Measurements from ENCODE around the gene FBN1. TPM values are rescaled to one million over a fixed set of nuclear protein-coding genes. Genes with fewer than 3 reads are reported as not detected.

The FBN1 gene
- total RNA-seq, 4 donors from 2014 or later, result 17.6 to 106 (median 31.2) TPM

DNA sequence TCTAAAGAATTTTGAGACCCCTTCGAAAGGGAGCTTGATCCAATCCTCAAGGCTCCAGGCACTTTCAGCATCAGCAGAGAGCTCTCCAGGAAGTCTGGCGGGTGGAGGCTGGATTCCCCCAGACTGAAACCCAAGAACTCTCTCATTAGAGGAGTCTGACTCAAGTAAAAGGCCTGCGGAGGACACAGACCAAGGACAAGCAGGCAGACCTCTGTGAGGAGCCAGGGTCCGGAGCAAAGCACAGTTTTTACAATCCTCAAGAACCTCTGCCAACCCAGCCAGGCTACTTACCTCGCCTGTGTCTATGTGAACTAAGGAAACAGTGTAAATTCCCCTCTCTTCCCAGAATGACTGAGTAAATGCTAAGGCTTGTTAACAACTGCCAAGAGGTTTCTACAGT lies 86.2 kb downstream of the FBN1 start:
- intact Hi-C loops (cut with DNase I; ENCODE audit: low total_unique reads) (no loop called here), in situ Hi-C loops (cut with MboI; ENCODE audit: low pct_ligation_motif_present in 1 of 4, low pct_unique_long_range_greater_than_20kb in 1 of 4, low sequenced_read_pairs in 3 of 4) (no loop called here)
- no peaks in the 10 kb centered on the region for H3K27me3 ChIP-seq
- H3K9me3 ChIP-seq, result no peaks in the 10 kb centered on the region
- no peak for TF ChIP-seq POLR2A (IDR thresholded peaks at IDR 0.05)
- no peak for TF ChIP-seq POLR2AphosphoS5 (IDR thresholded peaks at IDR 0.05)
- TF ChIP-seq EP300 (IDR thresholded peaks at IDR 0.05; ENCODE audit: low read depth), result no peak
- TF ChIP-seq, protein P1, sequence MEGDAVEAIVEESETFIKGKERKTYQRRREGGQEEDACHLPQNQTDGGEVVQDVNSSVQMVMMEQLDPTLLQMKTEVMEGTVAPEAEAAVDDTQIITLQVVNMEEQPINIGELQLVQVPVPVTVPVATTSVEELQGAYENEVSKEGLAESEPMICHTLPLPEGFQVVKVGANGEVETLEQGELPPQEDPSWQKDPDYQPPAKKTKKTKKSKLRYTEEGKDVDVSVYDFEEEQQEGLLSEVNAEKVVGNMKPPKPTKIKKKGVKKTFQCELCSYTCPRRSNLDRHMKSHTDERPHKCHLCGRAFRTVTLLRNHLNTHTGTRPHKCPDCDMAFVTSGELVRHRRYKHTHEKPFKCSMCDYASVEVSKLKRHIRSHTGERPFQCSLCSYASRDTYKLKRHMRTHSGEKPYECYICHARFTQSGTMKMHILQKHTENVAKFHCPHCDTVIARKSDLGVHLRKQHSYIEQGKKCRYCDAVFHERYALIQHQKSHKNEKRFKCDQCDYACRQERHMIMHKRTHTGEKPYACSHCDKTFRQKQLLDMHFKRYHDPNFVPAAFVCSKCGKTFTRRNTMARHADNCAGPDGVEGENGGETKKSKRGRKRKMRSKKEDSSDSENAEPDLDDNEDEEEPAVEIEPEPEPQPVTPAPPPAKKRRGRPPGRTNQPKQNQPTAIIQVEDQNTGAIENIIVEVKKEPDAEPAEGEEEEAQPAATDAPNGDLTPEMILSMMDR (IDR thresholded peaks at IDR 0.05), result no peak
- 48% methylated on average over 5 of the region's 5 CpGs; no CpG with 5 or more reads in 1 of the 2 donors for WGBS, 2 donors (ENCODE audit: low coverage in 1 of 2)
- DNase-seq, result no peak
- peaks cover 3 to 14% (median 4%) of the 10 kb centered on the region in 4 donors for H3K4me1 ChIP-seq
- no peaks in the 10 kb centered on the region for H3K36me3 ChIP-seq
- peak overlapping the region; percentile 11 to 54 (median 46) for H3K27ac ChIP-seq
- no peak overlapping the region for H3K4me3 ChIP-seq

- Histone ChIP-seq H3K27me3 (no peaks in the 10 kb centered on the region), H3K9me3 (no peaks in the 10 kb centered on the region), H3K27ac (no peak overlapping the region), H3K4me1 (peaks cover 3 to 14% (median 4%) of the 10 kb centered on the region in 4 donors), H3K36me3 (no peaks in the 10 kb centered on the region), H3K4me3 (no peak overlapping the region)
- intact Hi-C loops (cut with DNase I; ENCODE audit: low total_unique reads), result no loop called here
- DNase-seq, result no peak
- TF ChIP-seq, protein P1 (IDR thresholded peaks at IDR 0.05), result no peak
- no peak for TF ChIP-seq POLR2AphosphoS5 (IDR thresholded peaks at IDR 0.05)
- TF ChIP-seq POLR2A (IDR thresholded peaks at IDR 0.05), result no peak
- TF ChIP-seq EP300 (IDR thresholded peaks at IDR 0.05; ENCODE audit: low read depth), result no peak
- in situ Hi-C loops (cut with MboI; ENCODE audit: low pct_ligation_motif_present in 1 of 4, low pct_unique_long_range_greater_than_20kb in 1 of 4, low sequenced_read_pairs in 3 of 4), result no loop called here
These were observed 87.3 kb downstream of the FBN1 start for GRCh38 chr15:48558226-48558625.

- intact Hi-C loops (cut with DNase I; ENCODE audit: low total_unique reads) (no loop called here), in situ Hi-C loops (cut with MboI; ENCODE audit: low pct_ligation_motif_present in 1 of 4, low pct_unique_long_range_greater_than_20kb in 1 of 4, low sequenced_read_pairs in 3 of 4) (no loop called here)
- 64% methylated on average over 8 of the region's 8 CpGs; no CpG with 5 or more reads in 1 of the 2 donors for WGBS, 2 donors (ENCODE audit: low coverage in 1 of 2)
- H3K4me3 ChIP-seq, result no peak overlapping the region
- H3K27ac ChIP-seq, result no peak overlapping the region
- TF ChIP-seq POLR2A (IDR thresholded peaks at IDR 0.05), result no peak
- TF ChIP-seq POLR2AphosphoS5 (IDR thresholded peaks at IDR 0.05), result no peak
- TF ChIP-seq, protein P1 (IDR thresholded peaks at IDR 0.05), result no peak
- no peak for TF ChIP-seq EP300 (IDR thresholded peaks at IDR 0.05; ENCODE audit: low read depth)
- no peak for DNase-seq
- no peaks in the 10 kb centered on the region for H3K27me3 ChIP-seq
- H3K4me1 ChIP-seq, result peaks cover 3 to 14% (median 4%) of the 10 kb centered on the region in 4 donors
- no peaks in the 10 kb centered on the region for H3K36me3 ChIP-seq
- H3K9me3 ChIP-seq, result no peaks in the 10 kb centered on the region
These were observed 88.2 kb downstream of the FBN1 start for GRCh38 chr15:48557335-48557734.

DNA sequence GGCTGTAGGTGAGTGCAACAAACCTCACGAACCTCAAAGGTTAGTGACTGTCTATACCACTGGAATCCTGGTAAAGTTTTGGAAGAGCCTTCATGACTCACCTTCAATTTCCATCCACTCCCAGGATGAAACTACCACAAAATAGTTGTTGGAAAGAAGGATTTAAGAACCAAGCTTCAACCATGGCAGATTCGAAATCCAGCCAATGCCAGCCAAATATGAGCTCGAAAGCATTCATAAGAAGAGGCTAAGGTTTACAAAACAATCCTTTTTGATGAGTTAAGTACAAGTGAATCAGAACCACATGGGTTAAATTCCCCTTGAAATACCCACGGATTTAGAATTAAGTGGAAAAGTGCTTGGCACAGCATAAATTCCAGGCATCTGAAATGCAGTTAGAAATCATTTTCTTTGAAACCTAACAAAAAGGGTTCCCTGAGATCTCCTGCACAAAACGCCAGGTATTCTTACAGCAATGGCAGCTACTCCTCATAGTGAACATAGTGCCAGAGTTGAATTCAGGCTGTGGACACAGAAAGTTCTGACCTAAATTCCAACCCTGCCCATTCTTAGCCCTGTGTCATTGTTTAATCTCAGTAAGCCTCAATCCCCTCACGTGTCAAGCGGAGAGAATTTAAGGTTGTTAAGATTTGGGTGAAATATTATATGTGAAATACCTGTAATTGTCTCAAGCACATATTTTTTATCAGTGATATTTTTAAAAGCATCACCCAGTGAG lies 89.2 kb downstream of the FBN1 start:
- DNase-seq, result no peak
- intact Hi-C loops (cut with DNase I; ENCODE audit: low total_unique reads), result no loop called here
- Histone ChIP-seq H3K27me3 (no peaks in the 10 kb centered on the region), H3K27ac (no peak overlapping the region), H3K9me3 (no peaks in the 10 kb centered on the region), H3K4me3 (no peak overlapping the region), H3K4me1 (peaks cover 3 to 14% (median 4%) of the 10 kb centered on the region in 4 donors), H3K36me3 (no peaks in the 10 kb centered on the region)
- TF ChIP-seq EP300 (IDR thresholded peaks at IDR 0.05; ENCODE audit: low read depth) (no peak), POLR2A (IDR thresholded peaks at IDR 0.05) (no peak), POLR2AphosphoS5 (IDR thresholded peaks at IDR 0.05) (no peak)
- TF ChIP-seq, protein P1 (IDR thresholded peaks at IDR 0.05), result no peak
- in situ Hi-C loops (cut with MboI; ENCODE audit: low pct_ligation_motif_present in 1 of 4, low pct_unique_long_range_greater_than_20kb in 1 of 4, low sequenced_read_pairs in 3 of 4), result no loop called here
- WGBS, 2 donors (ENCODE audit: low coverage in 1 of 2), result 82 to 85% methylated on average over 5 to 7 of the region's 7 CpGs
